PC-3 (cell line): ENCODE data around the gene SLC30A7. TPM values are rescaled to one million over a fixed set of nuclear protein-coding genes. Genes with fewer than 3 reads are reported as not detected.
"Not testable (repeated sequence)": the region's sequence is repeated elsewhere in the genome, so short reads cannot be mapped to it uniquely, and the experiment has no call there.

Source experiments
- ATAC-seq: fragments of 200-7000 bp; cut with Tn5 transposase; 2 replicates; pipeline ENCODE4 v1.9.1; 2020; ENCODE audit warnings: mild to moderate bottlenecking, moderate library complexity
- BruUV-seq: library from RNA; stranded (reverse); fragments of 400-500 nt; replicated peaks from 2 replicates; lab custom pipeline; 2021; lab: Mats Ljungman, UMichigan
- CTCF ChIA-PET: fragments of 300-600 bp; sonication (Branson Sonifier 250); formaldehyde crosslinking; loops from one replicate; lab custom pipeline; 2022; ENCODE audit warnings: antibody characterized with exemption; lab: Charles Lee
- POLR2A ChIA-PET: fragments of 300-600 bp; sonication (Branson Sonifier 250); formaldehyde crosslinking; loops from one replicate; lab custom pipeline; 2022; ENCODE audit warnings: antibody characterized with exemption; ENCODE audit not compliant: unreplicated experiment; lab: Charles Lee
- DNase-seq: peaks from one replicate; pipeline ENCODE4 v3.0.0-alpha.2; 2015
- H2AFZ ChIP-seq: fragments of 300-600 bp; sonication (generic); 2 replicates; pipeline ENCODE4 v1.6.0; 2016; ENCODE audit warnings: antibody characterized with exemption, low read length
- H3F3A ChIP-seq: fragments of 300-600 bp; sonication (generic); one replicate; pipeline ENCODE4 v1.6.0; 2017; ENCODE audit warnings: antibody characterized with exemption, low read length, control low read depth, mild to moderate bottlenecking; ENCODE audit not compliant: unreplicated experiment
- H3K27ac ChIP-seq: fragments of 300-600 bp; sonication (generic); 2 replicates; pipeline ENCODE4 v1.5.1; 2016; ENCODE audit warnings: mild to moderate bottlenecking, low read length
- H3K27me3 ChIP-seq: fragments of 300-600 bp; sonication (generic); 2 replicates; pipeline ENCODE4 v1.6.1; 2016; ENCODE audit warnings: low read length, mixed read lengths
- H3K36me3 ChIP-seq: fragments of 300-600 bp; sonication (generic); 2 replicates; pipeline ENCODE4 v1.6.1; 2016; ENCODE audit warnings: low read depth, mixed run types, low read length, mixed read lengths
- H3K4me1 ChIP-seq: fragments of 300-600 bp; sonication (generic); 2 replicates; pipeline ENCODE4 v1.5.1; 2016; ENCODE audit warnings: low read length; ENCODE audit not compliant: insufficient read depth
- H3K4me2 ChIP-seq: fragments of 300-600 bp; sonication (generic); 2 replicates; pipeline ENCODE4 v1.6.0; 2016; ENCODE audit warnings: low read length
- H3K4me3 ChIP-seq: fragments of 300-600 bp; sonication (generic); 2 replicates; pipeline ENCODE4 v1.5.1; 2016; ENCODE audit warnings: mild to moderate bottlenecking, low read length, mixed read lengths
- H3K79me2 ChIP-seq: fragments of 300-600 bp; sonication (generic); 2 replicates; pipeline ENCODE4 v1.6.1; 2017; ENCODE audit warnings: low read length, mixed read lengths
- H3K9ac ChIP-seq: fragments of 300-600 bp; sonication (generic); 2 replicates; pipeline ENCODE4 v1.6.0; 2016; ENCODE audit warnings: mild to moderate bottlenecking, low read length
- H3K9me2 ChIP-seq: fragments of 300-600 bp; sonication (generic); replicated peaks from 2 replicates; pipeline ENCODE4 v1.6.1; 2016; ENCODE audit warnings: mixed run types, low read length, mixed read lengths
- H3K9me3 ChIP-seq: fragments of 300-600 bp; sonication (generic); 2 replicates; pipeline ENCODE4 v1.6.1; 2016; ENCODE audit warnings: low read length, mixed read lengths
- H4K20me1 ChIP-seq: fragments of 300-600 bp; sonication (generic); 2 replicates; pipeline ENCODE4 v1.6.1; 2016; ENCODE audit warnings: low read length, mixed read lengths
- EZH2 ChIP-seq: fragments of 300-600 bp; sonication (generic); IDR thresholded peaks from one replicate; pipeline ENCODE4 v1.6.1; 2017; ENCODE audit warnings: antibody characterized with exemption, mild to moderate bottlenecking, low read length; ENCODE audit not compliant: unreplicated experiment
- EZH2phosphoT487 ChIP-seq: fragments of 300-600 bp; sonication (generic); IDR thresholded peaks from 2 replicates; pipeline ENCODE4 v1.6.1; 2018; ENCODE audit warnings: mild to moderate bottlenecking, antibody characterized with exemption, low read length, borderline replicate concordance
- intact Hi-C: fragments of 100-400 bp; cut with micrococcal nuclease; formaldehyde crosslinking; loops from 2 replicates; pipeline ENCODE4 v1.9.0; 2023
- total RNA-seq: library from RNA; depleted of rRNA; stranded (reverse); fragments of >200 nt; gene quantifications from 2 replicates; pipeline ENCODE4 v1.2.3, GENCODE V29; 2014
- TF ChIP-seq, protein P1 (sequence below): fragments of 300-600 bp; sonication (generic); conservative IDR thresholded peaks from 2 replicates; pipeline ENCODE4 v1.5.1; 2017; ENCODE audit warnings: antibody characterized with exemption, low read depth, mild to moderate bottlenecking, low read length

The SLC30A7 gene
- total RNA-seq, 1 experiment from 2014 or later, result 24.0 TPM

DNA sequence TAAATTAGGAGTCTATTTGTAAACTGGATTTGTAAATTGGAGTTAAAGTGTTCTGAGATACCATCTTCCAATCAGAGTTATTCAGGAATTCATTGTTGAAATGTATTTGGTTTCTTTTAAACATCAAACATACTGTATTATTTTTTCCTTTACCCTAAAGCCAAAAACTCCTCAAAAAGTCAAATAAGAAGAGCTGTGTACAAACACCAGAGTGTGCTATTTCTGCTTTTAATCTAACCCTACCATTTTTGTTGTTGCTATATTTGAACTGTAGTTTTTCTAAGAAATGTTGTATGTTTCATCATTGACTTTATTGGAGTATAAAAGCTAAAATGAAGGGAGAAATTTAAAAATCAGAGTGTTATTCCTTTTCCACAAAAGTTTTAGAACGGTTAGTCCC, 35.8 kb downstream of the SLC30A7 start:
- Histone ChIP-seq H3K79me2 (no peaks in the 10 kb centered on the region), H2AFZ (no peak overlapping the region), H3K27ac (no peak overlapping the region), H3K9me2 (no peaks in the 10 kb centered on the region), H3K27me3 (no peaks in the 10 kb centered on the region), H3K36me3 (peaks cover 13% of the 10 kb centered on the region), H3K9ac (no peak overlapping the region), H3K4me3 (no peak overlapping the region), H3K9me3 (no peaks in the 10 kb centered on the region), H3K4me1 (no peaks in the 10 kb centered on the region), H3K4me2 (no peak overlapping the region), H4K20me1 (no peaks in the 10 kb centered on the region), H3F3A (no peaks in the 10 kb centered on the region)
- ATAC-seq, result no peak
- no TSS peak for BruUV-seq
- DNase-seq, result no peak
- intact Hi-C loops, result no loop called here
- TF ChIP-seq EZH2, result no peak
- no peak for TF ChIP-seq EZH2phosphoT487
- TF ChIP-seq, protein P1, sequence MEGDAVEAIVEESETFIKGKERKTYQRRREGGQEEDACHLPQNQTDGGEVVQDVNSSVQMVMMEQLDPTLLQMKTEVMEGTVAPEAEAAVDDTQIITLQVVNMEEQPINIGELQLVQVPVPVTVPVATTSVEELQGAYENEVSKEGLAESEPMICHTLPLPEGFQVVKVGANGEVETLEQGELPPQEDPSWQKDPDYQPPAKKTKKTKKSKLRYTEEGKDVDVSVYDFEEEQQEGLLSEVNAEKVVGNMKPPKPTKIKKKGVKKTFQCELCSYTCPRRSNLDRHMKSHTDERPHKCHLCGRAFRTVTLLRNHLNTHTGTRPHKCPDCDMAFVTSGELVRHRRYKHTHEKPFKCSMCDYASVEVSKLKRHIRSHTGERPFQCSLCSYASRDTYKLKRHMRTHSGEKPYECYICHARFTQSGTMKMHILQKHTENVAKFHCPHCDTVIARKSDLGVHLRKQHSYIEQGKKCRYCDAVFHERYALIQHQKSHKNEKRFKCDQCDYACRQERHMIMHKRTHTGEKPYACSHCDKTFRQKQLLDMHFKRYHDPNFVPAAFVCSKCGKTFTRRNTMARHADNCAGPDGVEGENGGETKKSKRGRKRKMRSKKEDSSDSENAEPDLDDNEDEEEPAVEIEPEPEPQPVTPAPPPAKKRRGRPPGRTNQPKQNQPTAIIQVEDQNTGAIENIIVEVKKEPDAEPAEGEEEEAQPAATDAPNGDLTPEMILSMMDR, result no peak; the same call in 1 of the 2 replicates
- POLR2A ChIA-PET, result no interaction called here
- CTCF ChIA-PET, result interaction anchor here (0.7 kb wide), 1 partner anchor 357 kb away, joined by 4 read pairs; no protein-coding TSS in a partner anchor

DNA sequence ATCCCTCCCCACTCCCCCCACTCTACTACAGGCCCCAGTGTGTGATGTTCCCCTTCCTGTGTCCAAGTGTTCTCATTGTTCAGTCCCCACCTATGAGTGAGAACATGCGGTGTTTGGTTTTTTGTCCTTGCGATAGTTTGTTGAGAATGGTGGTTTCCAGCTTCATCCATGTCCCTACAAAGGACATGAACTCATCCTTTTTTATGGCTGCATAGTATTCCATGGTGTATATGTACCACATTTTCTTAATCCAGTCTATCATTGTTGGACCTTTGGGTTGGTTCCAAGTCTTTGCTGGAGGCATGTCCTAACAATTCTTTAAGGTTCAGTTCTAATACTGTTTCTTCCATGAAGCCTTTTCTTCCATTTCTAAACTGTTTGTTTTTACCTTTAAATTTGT, 37.7 kb downstream of the SLC30A7 start:
- H3K9me3 ChIP-seq, H3K4me2 ChIP-seq, H3K79me2 ChIP-seq, H3F3A ChIP-seq, H3K27ac ChIP-seq, H3K9ac ChIP-seq, intact Hi-C loops, H2AFZ ChIP-seq, ATAC-seq, POLR2A ChIA-PET, H3K27me3 ChIP-seq, H3K9me2 ChIP-seq, CTCF ChIA-PET, H3K4me1 ChIP-seq, H3K4me3 ChIP-seq, H4K20me1 ChIP-seq, BruUV-seq, DNase-seq: not testable (repeated sequence)
- peaks cover 20% of the 10 kb centered on the region for H3K36me3 ChIP-seq

DNA sequence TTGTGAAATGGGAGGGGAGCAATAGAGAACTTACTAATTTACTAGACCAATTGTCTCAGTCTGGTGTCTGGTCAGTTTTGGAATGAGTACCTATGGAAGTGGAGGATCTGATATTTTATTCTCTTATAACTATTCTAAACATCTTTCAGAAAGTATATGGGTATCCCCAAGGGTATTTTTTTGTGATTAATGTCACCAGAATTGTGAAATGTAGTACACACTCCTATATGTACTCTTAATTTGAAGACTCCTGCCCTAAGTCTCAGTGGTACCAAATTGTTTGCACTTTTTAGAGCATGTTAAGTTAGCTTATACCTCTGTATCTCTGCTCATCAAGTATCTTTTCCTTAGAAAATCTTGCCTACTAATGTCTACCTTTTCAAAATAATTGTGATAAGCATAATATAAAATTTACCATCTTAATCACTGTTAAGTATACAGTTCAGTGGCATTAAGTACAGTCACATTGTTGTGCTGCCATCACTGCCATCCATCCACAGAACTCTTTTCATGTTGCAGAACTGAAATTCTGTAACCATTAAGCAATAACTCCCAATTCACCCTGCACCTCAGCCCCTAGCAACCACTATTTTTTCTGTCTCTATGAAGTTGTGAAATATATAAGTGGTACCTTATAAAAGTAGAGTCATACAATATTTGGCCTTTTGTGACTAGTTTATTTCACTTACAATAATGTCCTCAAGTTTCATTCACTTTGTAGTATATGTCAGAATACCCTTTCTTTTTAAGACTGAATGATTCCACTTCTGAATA, 40.5 kb downstream of the SLC30A7 start:
- H3K4me2 ChIP-seq, result no peak overlapping the region
- no peak for ATAC-seq
- BruUV-seq, result no TSS peak
- ChIA-PET POLR2A (no interaction called here), CTCF (no interaction called here)
- no peaks in the 10 kb centered on the region for H3K27me3 ChIP-seq
- no peak overlapping the region for H2AFZ ChIP-seq
- H3K4me1 ChIP-seq, result no peaks in the 10 kb centered on the region
- no peak for TF ChIP-seq EZH2phosphoT487
- TF ChIP-seq, protein P1, result no peak
- no peak for TF ChIP-seq EZH2
- no peaks in the 10 kb centered on the region for H3F3A ChIP-seq
- H3K27ac ChIP-seq, result no peak overlapping the region
- no peaks in the 10 kb centered on the region for H3K79me2 ChIP-seq
- intact Hi-C loops, result no loop called here
- DNase-seq, result no peak
- H3K9me3 ChIP-seq, result no peaks in the 10 kb centered on the region
- no peak overlapping the region for H3K4me3 ChIP-seq
- no peak overlapping the region for H3K9ac ChIP-seq
- no peaks in the 10 kb centered on the region for H3K9me2 ChIP-seq
- H3K36me3 ChIP-seq, result peaks cover 21% of the 10 kb centered on the region; the same call in 1 of the 2 replicates
- no peaks in the 10 kb centered on the region for H4K20me1 ChIP-seq
